IPS-20b (cell line): ENCODE data around the gene TMEM72.

Source experiments
- H3K27ac ChIP-seq: one replicate; pipeline ENCODE4 v1.5.1; 2013; ENCODE audit warnings: low read length
- H3K27me3 ChIP-seq: 2 replicates; pipeline ENCODE4 v1.6.1; 2013; ENCODE audit warnings: mild to moderate bottlenecking, low read length, inconsistent platforms; ENCODE audit not compliant: insufficient read depth
- H3K36me3 ChIP-seq: 2 replicates; pipeline ENCODE4 v1.6.1; 2013; ENCODE audit warnings: low read depth, mild to moderate bottlenecking, inconsistent platforms, low read length, moderate library complexity; ENCODE audit not compliant: insufficient read depth
- H3K4me1 ChIP-seq: 2 replicates; pipeline ENCODE4 v1.6.1; 2013; ENCODE audit warnings: mild to moderate bottlenecking, control low read depth, inconsistent platforms, low read length, moderate library complexity; ENCODE audit not compliant: insufficient read depth
- H3K4me3 ChIP-seq: 2 replicates; pipeline ENCODE4 v1.5.1; 2013; ENCODE audit warnings: mild to moderate bottlenecking, low read length, inconsistent platforms
- H3K9ac ChIP-seq: 2 replicates; pipeline ENCODE4 v1.6.1; 2013; ENCODE audit warnings: low read depth, mild to moderate bottlenecking, inconsistent platforms, low read length, moderate library complexity
- H3K9me3 ChIP-seq: 2 replicates; pipeline ENCODE4 v1.6.1; 2013; ENCODE audit warnings: mild to moderate bottlenecking, low read depth, low read length, inconsistent platforms; ENCODE audit not compliant: insufficient read depth

TMEM72 gene

DNA sequence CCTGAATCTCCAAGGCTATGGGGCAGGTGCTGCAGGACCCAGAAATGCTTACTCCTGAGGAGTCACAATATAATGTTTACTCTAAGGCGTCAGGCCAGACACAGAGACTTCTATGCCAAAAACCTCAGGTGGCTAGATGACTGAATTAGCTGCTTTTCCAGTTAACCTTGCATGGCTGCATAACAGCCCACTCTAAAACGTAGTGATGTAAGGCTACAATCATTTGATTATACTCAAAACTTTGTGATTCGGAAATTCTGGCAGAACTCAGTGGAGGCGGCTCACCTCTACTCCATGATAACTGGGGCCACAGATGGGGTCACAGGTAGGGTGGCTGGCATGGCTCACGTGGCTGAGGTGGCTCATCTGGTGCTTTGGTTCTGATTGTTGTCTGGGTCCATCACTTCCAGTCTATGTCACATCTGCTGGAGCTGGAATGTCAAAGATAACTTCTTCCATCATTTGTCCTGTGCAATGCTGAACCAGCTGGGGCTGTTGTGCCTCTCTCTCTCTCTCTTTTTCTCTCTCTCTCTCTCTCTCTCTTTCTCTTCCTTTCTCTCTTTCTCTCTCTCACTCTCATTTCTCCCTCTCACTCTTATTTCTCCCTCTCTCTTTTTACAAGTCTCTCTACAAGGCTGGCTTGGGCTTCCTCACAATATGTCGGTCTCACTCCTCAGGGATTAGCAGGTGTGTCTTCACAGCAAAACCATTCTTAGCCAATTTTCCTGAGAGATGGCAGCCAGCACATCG, 11.8 kb downstream of the TMEM72 start:
- Histone ChIP-seq H3K27me3 (no peaks in the 10 kb centered on the region), H3K36me3 (no peaks in the 10 kb centered on the region), H3K9ac (no peak overlapping the region), H3K9me3 (no peaks in the 10 kb centered on the region), H3K27ac (no peak overlapping the region), H3K4me3 (no peak overlapping the region), H3K4me1 (no peaks in the 10 kb centered on the region)

DNA sequence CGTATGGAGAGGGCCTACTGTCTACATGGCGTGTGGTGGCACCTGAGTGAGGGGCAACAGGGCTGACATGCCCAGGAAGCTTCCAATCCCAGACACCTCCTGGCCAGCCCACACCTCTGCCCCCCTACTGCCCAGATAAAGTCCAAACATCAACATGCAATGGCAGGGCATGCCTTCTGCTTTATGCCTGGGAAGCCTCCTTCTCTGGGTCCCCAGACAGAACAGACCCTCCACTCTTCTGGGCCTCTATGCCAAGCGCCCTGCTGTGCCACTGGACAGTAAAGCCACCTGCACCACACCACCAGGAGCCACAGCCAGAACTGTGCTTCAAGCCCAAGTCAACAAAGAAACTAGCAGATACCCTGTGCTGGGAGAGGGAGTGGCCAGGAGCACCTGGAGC, 12.5 kb downstream of the TMEM72 start:
- Histone ChIP-seq H3K4me3 (no peak overlapping the region), H3K9me3 (no peaks in the 10 kb centered on the region), H3K4me1 (no peaks in the 10 kb centered on the region), H3K36me3 (no peaks in the 10 kb centered on the region), H3K27me3 (no peaks in the 10 kb centered on the region), H3K27ac (no peak overlapping the region), H3K9ac (no peak overlapping the region)

GRCh38 chr10:44924261-44925040, 13.3 kb downstream of the TMEM72 start:
- no peak overlapping the region for H3K4me3 ChIP-seq
- no peak overlapping the region for H3K27ac ChIP-seq
- no peak overlapping the region for H3K9ac ChIP-seq
- no peaks in the 10 kb centered on the region for H3K36me3 ChIP-seq
- H3K9me3 ChIP-seq = no peaks in the 10 kb centered on the region
- H3K4me1 ChIP-seq = no peaks in the 10 kb centered on the region
- no peaks in the 10 kb centered on the region for H3K27me3 ChIP-seq

DNA sequence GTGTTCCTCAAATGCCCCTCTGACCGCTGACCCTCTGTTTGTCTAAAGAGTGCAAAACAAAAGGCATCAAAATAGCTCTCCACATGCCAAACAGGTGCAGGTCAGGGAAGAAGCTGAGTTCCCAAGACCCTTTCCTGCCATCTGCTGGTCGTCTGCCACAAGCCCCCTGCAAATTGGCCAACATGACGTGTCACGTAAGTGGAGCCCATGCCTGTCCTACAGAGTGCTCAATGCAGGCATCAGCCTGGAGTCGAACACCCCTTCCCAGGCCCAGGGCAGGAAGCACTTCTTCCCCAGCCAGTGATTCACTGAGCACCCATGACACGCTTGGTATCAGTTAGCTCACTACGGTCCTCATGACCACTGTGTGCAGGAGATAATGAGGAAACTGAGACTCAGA, 14.1 kb downstream of the TMEM72 start:
- Histone ChIP-seq H3K27me3 (no peaks in the 10 kb centered on the region), H3K27ac (no peak overlapping the region), H3K9me3 (no peaks in the 10 kb centered on the region), H3K36me3 (no peaks in the 10 kb centered on the region), H3K4me3 (no peak overlapping the region), H3K9ac (no peak overlapping the region), H3K4me1 (no peaks in the 10 kb centered on the region)

GRCh38 chr10:44925811-44926750, 14.9 kb downstream of the TMEM72 start:
- Histone ChIP-seq H3K4me3 (no peak overlapping the region), H3K9me3 (no peaks in the 10 kb centered on the region), H3K27me3 (no peaks in the 10 kb centered on the region), H3K9ac (no peak overlapping the region), H3K27ac (no peak overlapping the region), H3K36me3 (no peaks in the 10 kb centered on the region), H3K4me1 (no peaks in the 10 kb centered on the region)

GRCh38 chr10:44926751-44927351, 15.7 kb downstream of the TMEM72 start:
- no peak overlapping the region for H3K9ac ChIP-seq
- H3K4me3 ChIP-seq = no peak overlapping the region
- H3K9me3 ChIP-seq = no peaks in the 10 kb centered on the region
- H3K27me3 ChIP-seq = no peaks in the 10 kb centered on the region
- no peak overlapping the region for H3K27ac ChIP-seq
- H3K36me3 ChIP-seq = no peaks in the 10 kb centered on the region
- no peaks in the 10 kb centered on the region for H3K4me1 ChIP-seq

DNA sequence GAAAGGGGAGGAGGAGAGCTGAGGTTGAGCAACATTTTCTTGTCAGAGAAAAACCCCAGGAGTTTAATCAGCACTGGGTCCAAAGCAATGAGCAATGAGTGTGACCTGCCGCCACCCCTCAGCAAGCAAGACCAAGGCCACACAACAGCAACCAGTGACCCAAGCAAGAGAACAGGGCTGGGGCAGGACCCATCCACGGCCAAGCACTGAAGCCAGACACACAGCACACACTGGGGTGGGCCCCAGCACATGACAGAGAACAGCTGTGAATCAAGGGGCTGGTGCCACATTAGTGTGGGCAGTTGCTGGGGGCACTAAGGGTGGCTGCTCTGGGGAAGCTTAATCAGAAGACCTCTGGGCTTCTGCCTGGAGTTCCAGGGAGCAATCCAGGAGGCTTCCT, 16.2 kb downstream of the TMEM72 start:
- H3K27ac ChIP-seq = no peak overlapping the region
- no peak overlapping the region for H3K9ac ChIP-seq
- no peaks in the 10 kb centered on the region for H3K4me1 ChIP-seq
- H3K9me3 ChIP-seq = no peaks in the 10 kb centered on the region
- H3K4me3 ChIP-seq = no peak overlapping the region
- no peaks in the 10 kb centered on the region for H3K36me3 ChIP-seq
- no peaks in the 10 kb centered on the region for H3K27me3 ChIP-seq

- no peaks in the 10 kb centered on the region for H3K36me3 ChIP-seq
- no peak overlapping the region for H3K27ac ChIP-seq
- no peaks in the 10 kb centered on the region for H3K4me1 ChIP-seq
- no peak overlapping the region for H3K4me3 ChIP-seq
- H3K9me3 ChIP-seq = no peaks in the 10 kb centered on the region
- H3K27me3 ChIP-seq = no peaks in the 10 kb centered on the region
- no peak overlapping the region for H3K9ac ChIP-seq
These were observed 17.3 kb downstream of the TMEM72 start for GRCh38 chr10:44928462-44928861.

- Histone ChIP-seq H3K4me3 (no peak overlapping the region), H3K27ac (no peak overlapping the region), H3K27me3 (no peaks in the 10 kb centered on the region; the same call in 1 of the 2 replicates), H3K9me3 (no peaks in the 10 kb centered on the region), H3K36me3 (no peaks in the 10 kb centered on the region), H3K4me1 (no peaks in the 10 kb centered on the region), H3K9ac (no peak overlapping the region)
These were observed 18.5 kb downstream of the TMEM72 start for GRCh38 chr10:44929356-44930255.

DNA sequence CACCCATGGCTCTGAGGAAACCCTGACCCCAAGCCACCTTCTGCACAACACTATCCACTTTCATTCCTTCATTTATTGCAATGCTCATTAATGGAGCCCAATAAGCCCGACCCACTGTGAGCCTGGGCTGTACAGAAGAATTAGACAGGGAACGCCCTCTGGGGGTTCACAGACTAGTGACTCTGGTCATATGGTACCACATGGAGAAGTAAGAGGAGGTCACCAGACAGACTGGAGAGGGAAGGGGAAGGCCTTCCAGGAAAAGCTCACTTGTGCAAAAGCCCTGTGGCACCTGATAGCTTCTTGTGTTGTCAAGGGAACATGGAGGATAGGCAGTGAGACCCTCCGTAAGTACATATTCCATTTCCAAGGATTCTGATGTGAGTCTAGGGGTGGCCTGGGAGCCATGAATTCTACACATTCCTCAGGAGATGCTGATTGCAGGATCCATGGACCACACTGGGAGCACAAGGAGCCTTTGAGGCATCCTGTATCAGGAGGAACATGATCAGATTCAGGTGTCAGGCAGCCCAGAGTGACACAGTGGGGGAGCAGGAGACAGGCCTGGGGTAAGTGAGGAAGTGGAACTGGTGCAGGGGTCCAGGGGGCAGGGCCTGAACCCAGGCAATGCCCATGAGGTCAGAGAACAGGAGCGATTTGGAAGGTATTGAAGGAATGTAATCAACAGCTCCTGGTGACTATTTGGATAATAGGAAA, 19.9 kb downstream of the TMEM72 start:
- Histone ChIP-seq H3K9me3 (no peaks in the 10 kb centered on the region), H3K4me3 (no peak overlapping the region), H3K4me1 (no peaks in the 10 kb centered on the region), H3K27ac (no peak overlapping the region), H3K36me3 (no peaks in the 10 kb centered on the region), H3K9ac (no peak overlapping the region), H3K27me3 (no peaks in the 10 kb centered on the region; the same call in 1 of the 2 replicates)
